IMR-90 (cell line): ENCODE results near the gene AGK. TPM values are rescaled to one million over a fixed set of nuclear protein-coding genes. Genes with fewer than 3 reads are reported as not detected.

Experiments
- ATAC-seq: fragments of 200-7000 bp; cut with Tn5 transposase; 2 replicates; pipeline ENCODE4 v1.9.1; 2020; ENCODE audit warnings: low read depth, mild to moderate bottlenecking, moderate library complexity
- BruUV-seq: library from RNA; stranded (reverse); fragments of 400-500 nt; replicated peaks from 2 replicates; lab custom pipeline; 2021; lab: Mats Ljungman, UMichigan
- CTCF ChIA-PET: fragments of 300-600 bp; formaldehyde crosslinking; extraction: SDS; loops from one replicate; lab custom pipeline; 2021; ENCODE audit warnings: antibody characterized with exemption; lab: Yijun Ruan, JAX
- POLR2A ChIA-PET: fragments of 300-600 bp; sonication (Branson Sonifier 250); formaldehyde crosslinking; loops from one replicate; lab custom pipeline; 2022; ENCODE audit warnings: antibody characterized with exemption; ENCODE audit not compliant: unreplicated experiment; lab: Charles Lee
- DNase-seq: peaks from one replicate; pipeline ENCODE4 v3.0.0; 2013
- H2AFZ ChIP-seq: replicated peaks from 2 replicates; pipeline ENCODE3; 2013; ENCODE audit warnings: low read length, mild to moderate bottlenecking; ENCODE audit not compliant: poor library complexity
- H2AK5ac ChIP-seq: 2 replicates; pipeline ENCODE4 v1.6.1; 2013; ENCODE audit warnings: low read depth, low read length, inconsistent platforms
- H2AK9ac ChIP-seq: replicated peaks from 2 replicates; pipeline ENCODE3; 2013; ENCODE audit warnings: mild to moderate bottlenecking, low read depth, low read length, moderate library complexity; ENCODE audit not compliant: poor library complexity
- H2BK120ac ChIP-seq: 2 replicates; pipeline ENCODE4 v1.6.1; 2013; ENCODE audit warnings: low read depth, low read length, inconsistent platforms
- H2BK15ac ChIP-seq: 3 replicates; pipeline ENCODE4 v1.6.1; 2013; ENCODE audit warnings: low read depth, low read length, inconsistent platforms
- H2BK20ac ChIP-seq: 2 replicates; pipeline ENCODE4 v1.6.1; 2013; ENCODE audit warnings: low read depth, mild to moderate bottlenecking, inconsistent platforms, low read length, moderate library complexity
- H2BK5ac ChIP-seq: 2 replicates; pipeline ENCODE4 v1.6.1; 2013; ENCODE audit warnings: mild to moderate bottlenecking, low read depth, low read length, inconsistent platforms; ENCODE audit not compliant: poor library complexity, severe bottlenecking
- H3K14ac ChIP-seq: replicated peaks from 2 replicates; pipeline ENCODE4 v1.6.1; 2013; ENCODE audit warnings: low read depth, low read length, inconsistent platforms
- H3K18ac ChIP-seq: 2 replicates; pipeline ENCODE4 v1.6.1; 2013; ENCODE audit warnings: low read depth, low read length, control low read depth
- H3K23ac ChIP-seq: 2 replicates; pipeline ENCODE4 v1.6.1; 2013; ENCODE audit warnings: low read depth, low read length, inconsistent platforms
- H3K27ac ChIP-seq: 2 replicates; pipeline ENCODE4 v1.5.1; 2013; ENCODE audit warnings: mild to moderate bottlenecking, control low read depth, low read length; ENCODE audit not compliant: insufficient read depth
- H3K27me3 ChIP-seq: 2 replicates; pipeline ENCODE4 v1.6.1; 2013; ENCODE audit warnings: low read length; ENCODE audit not compliant: control insufficient read depth, insufficient read depth
- H3K36me3 ChIP-seq: 2 replicates; pipeline ENCODE4 v1.6.1; 2013; ENCODE audit warnings: low read length, mixed read lengths; ENCODE audit not compliant: control insufficient read depth, insufficient read depth
- H3K4ac ChIP-seq: 2 replicates; pipeline ENCODE4 v1.6.1; 2013; ENCODE audit warnings: low read depth, low read length, inconsistent platforms
- H3K4me1 ChIP-seq: 2 replicates; pipeline ENCODE4 v1.6.1; 2013; ENCODE audit warnings: low read length, mixed read lengths; ENCODE audit not compliant: control insufficient read depth, insufficient read depth
- H3K4me2 ChIP-seq: 2 replicates; pipeline ENCODE4 v1.6.1; 2013; ENCODE audit warnings: low read depth, mild to moderate bottlenecking, control low read depth, low read length, moderate library complexity
- H3K4me3 ChIP-seq: 2 replicates; pipeline ENCODE4 v1.5.1; 2013; ENCODE audit warnings: low read depth, mild to moderate bottlenecking, control low read depth, low read length, moderate library complexity; ENCODE audit not compliant: insufficient read depth
- H3K56ac ChIP-seq: 2 replicates; pipeline ENCODE4 v1.6.1; 2013; ENCODE audit warnings: low read length, inconsistent platforms; ENCODE audit not compliant: insufficient read depth; ENCODE audit errors: extremely low read depth
- H3K79me1 ChIP-seq, 2 experiments: 2 replicates each; pipeline ENCODE4 v1.6.1; 2013; ENCODE audit warnings: low read length in 2 of 2, inconsistent platforms in 1 of 2, low read depth in 1 of 2
- H3K9ac ChIP-seq: 2 replicates; pipeline ENCODE4 v1.6.1; 2013; ENCODE audit warnings: low read depth, low read length, control low read depth
- H3K9me1 ChIP-seq: 2 replicates; pipeline ENCODE4 v1.6.1; 2013; ENCODE audit warnings: low read length, inconsistent platforms; ENCODE audit not compliant: insufficient read depth
- H3K9me3 ChIP-seq: 2 replicates; pipeline ENCODE4 v1.6.1; 2013; ENCODE audit warnings: low read length; ENCODE audit not compliant: control insufficient read depth, insufficient read depth
- H4K20me1 ChIP-seq: 2 replicates; pipeline ENCODE4 v1.6.1; 2013; ENCODE audit warnings: low read length, inconsistent platforms; ENCODE audit not compliant: insufficient read depth
- H4K5ac ChIP-seq: 2 replicates; pipeline ENCODE4 v1.6.1; 2013; ENCODE audit warnings: mild to moderate bottlenecking, low read depth, low read length, control low read depth
- H4K8ac ChIP-seq, 2 experiments: 2 replicates each; pipeline ENCODE4 v1.6.1; 2013; ENCODE audit warnings: low read depth in 2 of 2, low read length in 2 of 2, control low read depth in 1 of 2, inconsistent platforms in 1 of 2
- H4K91ac ChIP-seq: 2 replicates; pipeline ENCODE4 v1.6.1; 2013; ENCODE audit warnings: low read depth, low read length, inconsistent platforms; ENCODE audit not compliant: insufficient read depth
- BHLHE40 ChIP-seq: fragments of 150-350 bp; IDR thresholded peaks from 2 replicates; pipeline ENCODE4 v1.6.1; 2016; ENCODE audit warnings: mild to moderate bottlenecking, low read depth, low read length
- CEBPB ChIP-seq: IDR thresholded peaks from 2 replicates; pipeline ENCODE4 v1.6.1; 2012; ENCODE audit warnings: low read depth, low read length, improper control_type of control experiment
- whole genome bisulfite sequencing, 2 experiments: methylation state at CpG; one replicate each; pipeline versions ENCODE4 v1.1.5 to v1.1.7; 2013; ENCODE audit warnings: missing lambda C conversion rate in 2 of 2; ENCODE audit not compliant: insufficient read length in 1 of 2; ENCODE audit errors: extremely low coverage in 2 of 2; 5-methylcytosine and 5-hydroxymethylcytosine counted together
- dilution Hi-C: fragments of 300-500 bp; cut with HindIII; formaldehyde crosslinking; loops from one replicate; pipeline ENCODE4 v1.14.3; 2018; ENCODE audit warnings: low sequenced_read_pairs; ENCODE audit not compliant: unreplicated experiment
- in situ Hi-C: fragments of 300-500 bp; cut with MboI; formaldehyde crosslinking; loops from 3 replicates; pipeline ENCODE4 v1.14.3; 2019; ENCODE audit warnings: low sequenced_read_pairs, inconsistent platforms, mixed read lengths
- intact Hi-C: fragments of 100-400 bp; cut with micrococcal nuclease; formaldehyde crosslinking; loops from 2 replicates; pipeline ENCODE4 v1.10.0; 2022
- polyA plus RNA-seq, 3 experiments: library from polyadenylated mRNA; depleted of rRNA; stranded (reverse); fragments of >200 nt; gene quantifications; 2 replicates each; pipeline ENCODE4 v1.2.3, GENCODE V29; 2012; ENCODE audit warnings: low replicate concordance in 1 of 3
- total RNA-seq: library from RNA; depleted of rRNA; stranded (reverse); fragments of >200 nt; gene quantifications from 2 replicates; pipeline ENCODE4 v1.2.3, GENCODE V29; 2012

AGK gene
- total and polyA plus RNA-seq, 2 of the 4 experiments (the other 2 are of a cell fraction), result 35.5 to 37.3 TPM

GRCh38 chr7:141697211-141697871, 146.1 kb downstream of the AGK start:
- no peak overlapping the region for H3K4me2 ChIP-seq
- H2BK5ac ChIP-seq, result no peak overlapping the region
- no peak overlapping the region for H3K4me3 ChIP-seq
- no peak overlapping the region for H3K4ac ChIP-seq
- H3K36me3 ChIP-seq, result no peaks in the 10 kb centered on the region
- no peak overlapping the region for H3K14ac ChIP-seq
- H2BK20ac ChIP-seq, result no peak overlapping the region
- in situ Hi-C loops (no loop called here), dilution Hi-C loops (no loop called here), intact Hi-C loops (no loop called here)
- H3K4me1 ChIP-seq, result peaks cover 1% of the 10 kb centered on the region; the same call in 1 of the 2 replicates
- no peak overlapping the region for H2BK15ac ChIP-seq
- H3K9ac ChIP-seq, result no peak overlapping the region
- no CpG with 5 or more reads among the region's 10 CpGs for WGBS, 2 experiments
- BruUV-seq, result no TSS peak
- POLR2A ChIA-PET, result no interaction called here
- CTCF ChIA-PET, result interaction anchor here (1.5 kb wide), 1 partner anchor 41 kb away, joined by 5 read pairs; the partner anchor contains the start of gene SSBP1
- H3K18ac ChIP-seq, result no peak overlapping the region
- no peaks in the 10 kb centered on the region for H3K27me3 ChIP-seq
- no peak overlapping the region for H2AK9ac ChIP-seq
- TF ChIP-seq CEBPB, result peak; percentile 35; the same call in 1 of the 2 replicates
- no peak for TF ChIP-seq BHLHE40
- H3K27ac ChIP-seq, result no peak overlapping the region
- DNase-seq (peak; percentile 74), ATAC-seq (no peak)
- H4K91ac ChIP-seq, result no peak overlapping the region
- H4K8ac ChIP-seq, result no peak overlapping the region
- H3K23ac ChIP-seq, result no peak overlapping the region
- H3K56ac ChIP-seq, result no peak overlapping the region
- no peak overlapping the region for H2AK5ac ChIP-seq
- H3K9me1 ChIP-seq, result no peaks in the 10 kb centered on the region
- H3K79me1 ChIP-seq, result peaks cover 8 to 11% of the 10 kb centered on the region in 2 experiments; a peak in 2 of 4 replicates
- no peaks in the 10 kb centered on the region for H3K9me3 ChIP-seq
- H2AFZ ChIP-seq, result no peak overlapping the region
- no peak overlapping the region for H4K5ac ChIP-seq
- no peak overlapping the region for H2BK120ac ChIP-seq
- no peaks in the 10 kb centered on the region; the same call in 1 of the 2 replicates for H4K20me1 ChIP-seq
